HL-60 (cell line): Measurements from ENCODE around the gene SERINC1.
"Not testable (repeated sequence)": the region's sequence is repeated elsewhere in the genome, so short reads cannot be mapped to it uniquely, and the experiment has no call there.

Source experiments
- DNase-seq, 2 experiments: peaks; one replicate each; pipeline ENCODE4 v3.0.0-alpha.2; 2010 to 2020; ENCODE audit warnings: low read depth in 1 of 2, low spot score in 1 of 2
- H3K27ac ChIP-seq: fragments of 250-450 bp; sonication (Bioruptor Pico); replicated peaks from 2 replicates; pipeline ENCODE4 v1.5.1; 2020; ENCODE audit warnings: mild to moderate bottlenecking, moderate library complexity
- H3K27me3 ChIP-seq: fragments of 250-450 bp; sonication (Bioruptor Pico); 2 replicates; pipeline ENCODE4 v1.5.1; 2021; ENCODE audit warnings: mild to moderate bottlenecking, moderate library complexity; ENCODE audit not compliant: insufficient read depth, poor library complexity, severe bottlenecking
- H3K4me3 ChIP-seq: replicated peaks from 2 replicates; pipeline ENCODE4 v1.5.1; 2011; ENCODE audit warnings: mild to moderate bottlenecking, control low read depth, low read length; ENCODE audit not compliant: insufficient read depth
- GABPA ChIP-seq: IDR thresholded peaks from 2 replicates; pipeline ENCODE4 v1.6.1; 2012; ENCODE audit warnings: low read depth
- POLR2AphosphoS5 ChIP-seq: IDR thresholded peaks from 2 replicates; pipeline ENCODE4 v1.6.1; 2012; ENCODE audit warnings: low read depth
- SPI1 ChIP-seq: IDR thresholded peaks from 2 replicates; pipeline ENCODE4 v1.6.1; 2012; ENCODE audit warnings: low read depth, mild to moderate bottlenecking, borderline replicate concordance
- long read RNA-seq: library from polyadenylated mRNA; unstranded; transcript quantifications from one replicate; pipeline ENCODE4 v2.0.0, GENCODE V29; 2020
- TF ChIP-seq, protein P1 (sequence below): IDR thresholded peaks from one replicate; pipeline ENCODE4 v1.5.1; 2011; ENCODE audit warnings: low read length, control low read depth, inconsistent platforms; ENCODE audit not compliant: insufficient read depth
- TF ChIP-seq, protein P2 (sequence below): IDR thresholded peaks from 2 replicates; pipeline ENCODE4 v1.6.1; 2012; ENCODE audit warnings: low read depth; ENCODE audit not compliant: insufficient replicate concordance

The SERINC1 gene
- long read RNA-seq, transcript SERINC1-201 (10 exons, 3,137 nt): major isoform, 244 of 267 reads
- long read RNA-seq, partial matches to known transcripts: 19 of 267 reads
- long read RNA-seq, other reads (novel, unspliced or antisense): 4 of 267 reads

DNA sequence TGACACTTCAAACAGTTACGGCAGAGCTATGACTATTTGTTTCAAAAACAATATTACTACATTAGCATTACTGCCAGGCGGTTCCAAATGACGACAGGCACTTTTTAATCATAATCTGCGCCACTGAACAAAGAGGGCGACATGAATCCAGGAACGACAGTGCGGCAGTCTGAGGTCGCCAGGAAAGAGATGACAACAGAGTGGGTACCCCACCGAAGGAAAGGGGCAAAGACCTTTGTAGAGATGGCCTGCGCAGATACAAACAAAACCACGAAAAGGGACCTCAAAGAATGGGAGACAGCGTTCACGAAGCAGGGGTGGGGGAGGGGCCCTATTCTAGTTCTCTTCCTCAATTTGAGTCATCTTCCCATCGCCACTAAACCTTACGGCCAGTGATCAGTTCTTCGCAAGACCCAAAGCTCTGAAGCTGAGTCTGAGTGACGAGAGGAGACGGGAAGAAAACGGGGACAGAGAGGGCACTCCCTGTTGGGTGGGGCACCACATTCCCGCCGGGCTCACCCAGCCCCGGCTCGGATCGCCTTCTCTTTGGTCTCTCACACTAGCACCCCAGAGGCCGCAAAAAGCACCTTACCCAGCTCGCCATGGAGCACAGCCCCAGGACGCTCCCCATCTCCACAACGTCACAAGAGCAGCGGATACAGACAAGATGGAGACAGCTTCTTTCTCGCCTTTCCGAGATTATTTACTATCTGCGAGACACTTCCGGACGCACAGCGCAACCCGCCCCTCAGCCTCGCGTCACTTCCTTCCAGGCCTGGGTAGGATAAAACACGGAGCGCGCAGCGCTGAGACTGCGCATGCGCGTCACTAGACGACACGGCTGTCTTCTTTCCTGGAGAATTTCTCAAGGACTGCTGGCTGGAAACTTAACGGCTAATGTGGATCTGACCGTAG lies at the start of gene SERINC1:
TSS of gene SERINC1 (minus strand) at position 701 of the 915 bp plus-strand sequence. CDS start at position 631, 70 bp downstream.
- DNase-seq: peak; percentile 88 to 92
- no peaks in the 10 kb centered on the region for H3K27me3 ChIP-seq
- H3K4me3 ChIP-seq: peak within 1 kb of the TSS; percentile 88
- TF ChIP-seq POLR2AphosphoS5: peak; percentile 56; the same call in 1 of the 2 replicates
- TF ChIP-seq, protein P1, sequence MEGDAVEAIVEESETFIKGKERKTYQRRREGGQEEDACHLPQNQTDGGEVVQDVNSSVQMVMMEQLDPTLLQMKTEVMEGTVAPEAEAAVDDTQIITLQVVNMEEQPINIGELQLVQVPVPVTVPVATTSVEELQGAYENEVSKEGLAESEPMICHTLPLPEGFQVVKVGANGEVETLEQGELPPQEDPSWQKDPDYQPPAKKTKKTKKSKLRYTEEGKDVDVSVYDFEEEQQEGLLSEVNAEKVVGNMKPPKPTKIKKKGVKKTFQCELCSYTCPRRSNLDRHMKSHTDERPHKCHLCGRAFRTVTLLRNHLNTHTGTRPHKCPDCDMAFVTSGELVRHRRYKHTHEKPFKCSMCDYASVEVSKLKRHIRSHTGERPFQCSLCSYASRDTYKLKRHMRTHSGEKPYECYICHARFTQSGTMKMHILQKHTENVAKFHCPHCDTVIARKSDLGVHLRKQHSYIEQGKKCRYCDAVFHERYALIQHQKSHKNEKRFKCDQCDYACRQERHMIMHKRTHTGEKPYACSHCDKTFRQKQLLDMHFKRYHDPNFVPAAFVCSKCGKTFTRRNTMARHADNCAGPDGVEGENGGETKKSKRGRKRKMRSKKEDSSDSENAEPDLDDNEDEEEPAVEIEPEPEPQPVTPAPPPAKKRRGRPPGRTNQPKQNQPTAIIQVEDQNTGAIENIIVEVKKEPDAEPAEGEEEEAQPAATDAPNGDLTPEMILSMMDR: no peak
- TF ChIP-seq, protein P2, sequence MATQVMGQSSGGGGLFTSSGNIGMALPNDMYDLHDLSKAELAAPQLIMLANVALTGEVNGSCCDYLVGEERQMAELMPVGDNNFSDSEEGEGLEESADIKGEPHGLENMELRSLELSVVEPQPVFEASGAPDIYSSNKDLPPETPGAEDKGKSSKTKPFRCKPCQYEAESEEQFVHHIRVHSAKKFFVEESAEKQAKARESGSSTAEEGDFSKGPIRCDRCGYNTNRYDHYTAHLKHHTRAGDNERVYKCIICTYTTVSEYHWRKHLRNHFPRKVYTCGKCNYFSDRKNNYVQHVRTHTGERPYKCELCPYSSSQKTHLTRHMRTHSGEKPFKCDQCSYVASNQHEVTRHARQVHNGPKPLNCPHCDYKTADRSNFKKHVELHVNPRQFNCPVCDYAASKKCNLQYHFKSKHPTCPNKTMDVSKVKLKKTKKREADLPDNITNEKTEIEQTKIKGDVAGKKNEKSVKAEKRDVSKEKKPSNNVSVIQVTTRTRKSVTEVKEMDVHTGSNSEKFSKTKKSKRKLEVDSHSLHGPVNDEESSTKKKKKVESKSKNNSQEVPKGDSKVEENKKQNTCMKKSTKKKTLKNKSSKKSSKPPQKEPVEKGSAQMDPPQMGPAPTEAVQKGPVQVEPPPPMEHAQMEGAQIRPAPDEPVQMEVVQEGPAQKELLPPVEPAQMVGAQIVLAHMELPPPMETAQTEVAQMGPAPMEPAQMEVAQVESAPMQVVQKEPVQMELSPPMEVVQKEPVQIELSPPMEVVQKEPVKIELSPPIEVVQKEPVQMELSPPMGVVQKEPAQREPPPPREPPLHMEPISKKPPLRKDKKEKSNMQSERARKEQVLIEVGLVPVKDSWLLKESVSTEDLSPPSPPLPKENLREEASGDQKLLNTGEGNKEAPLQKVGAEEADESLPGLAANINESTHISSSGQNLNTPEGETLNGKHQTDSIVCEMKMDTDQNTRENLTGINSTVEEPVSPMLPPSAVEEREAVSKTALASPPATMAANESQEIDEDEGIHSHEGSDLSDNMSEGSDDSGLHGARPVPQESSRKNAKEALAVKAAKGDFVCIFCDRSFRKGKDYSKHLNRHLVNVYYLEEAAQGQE: peak; percentile 5
- peak; percentile 78 for TF ChIP-seq GABPA
- peak; percentile 74; the same call in 1 of the 2 replicates for TF ChIP-seq SPI1
- peak within 1 kb of the TSS; percentile 96 for H3K27ac ChIP-seq

DNA sequence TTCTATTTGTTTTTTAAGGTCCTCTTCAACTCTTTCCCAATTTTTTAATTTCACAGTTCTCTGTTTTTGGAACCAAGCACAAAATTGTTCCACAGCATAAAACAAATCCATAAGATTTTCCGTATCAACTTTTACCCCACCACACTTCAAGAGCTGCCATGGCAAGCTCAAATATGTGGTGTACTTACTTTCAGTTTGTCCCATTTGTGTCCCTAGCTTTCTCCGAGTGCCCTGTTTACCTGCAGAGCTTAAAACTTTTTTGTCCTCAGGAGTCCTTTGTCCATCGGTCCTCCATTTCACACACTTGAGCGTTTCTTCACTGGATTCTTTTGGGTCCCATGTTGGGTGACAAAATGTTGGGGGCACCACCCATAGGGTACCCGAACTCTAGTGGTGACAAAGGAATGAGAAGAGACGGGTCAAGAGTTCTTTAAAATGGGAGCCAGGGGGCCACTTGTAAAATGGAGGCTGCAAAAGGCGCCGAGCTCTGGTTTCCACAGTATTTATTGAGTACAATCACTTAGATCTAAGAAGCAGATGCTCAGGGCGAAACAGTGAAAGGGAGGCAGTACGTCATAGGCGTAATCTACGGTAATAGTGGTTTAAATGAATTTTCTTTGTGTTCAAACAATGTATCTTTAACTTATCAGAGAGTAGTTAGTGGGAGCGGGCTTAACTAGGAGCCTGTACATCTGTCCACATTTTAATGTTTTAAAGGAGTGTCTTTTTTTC lies 39.8 kb upstream of the SERINC1 start:
- TF ChIP-seq SPI1 (no peak), POLR2AphosphoS5 (no peak)
- Histone ChIP-seq H3K4me3 (no peak overlapping the region), H3K27ac (no peak overlapping the region), H3K27me3 (no peaks in the 10 kb centered on the region)
- no peak for DNase-seq

DNA sequence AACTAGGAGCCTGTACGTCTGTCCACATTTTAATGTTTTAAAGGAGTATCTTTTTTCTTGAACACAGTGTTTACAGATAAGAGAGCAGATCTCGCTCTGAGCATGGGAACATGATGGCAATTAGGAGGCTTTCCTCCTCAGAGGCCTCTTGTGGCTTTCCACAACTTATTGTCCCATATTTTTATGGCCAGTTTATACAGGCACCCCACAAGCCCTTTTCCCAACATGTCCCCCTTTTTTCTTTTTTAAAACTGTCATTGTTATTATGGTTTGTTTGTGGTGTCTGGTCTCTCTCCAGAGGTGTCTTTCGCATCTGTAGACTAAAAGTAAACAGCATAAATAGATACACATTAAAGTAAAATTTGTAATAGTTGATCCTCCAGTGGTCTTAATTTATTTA lies 33.6 kb upstream of the SERINC1 start:
- not testable (repeated sequence) for DNase-seq, H3K27ac ChIP-seq, H3K27me3 ChIP-seq, H3K4me3 ChIP-seq

DNA sequence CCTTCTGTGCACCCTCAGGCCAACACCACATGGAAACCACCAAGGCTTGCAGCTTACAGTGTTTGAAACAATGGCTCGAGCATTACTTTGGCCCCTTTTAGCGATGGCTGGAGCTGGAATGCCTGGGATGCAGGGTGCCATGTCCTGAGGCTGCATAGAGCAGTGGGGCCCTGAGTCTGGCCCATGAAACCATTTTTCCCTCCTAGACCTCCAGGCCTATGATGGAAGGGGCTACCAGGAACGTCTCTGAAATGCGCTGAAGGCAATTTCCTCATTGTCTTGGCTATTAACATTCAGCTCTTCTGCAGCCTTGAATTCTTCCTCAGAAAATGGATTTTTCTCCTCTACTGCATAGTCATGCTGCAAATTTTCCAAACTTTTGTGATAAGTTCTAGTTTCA lies 29.9 kb upstream of the SERINC1 start:
- Histone ChIP-seq H3K27ac (no peak overlapping the region), H3K27me3 (no peaks in the 10 kb centered on the region), H3K4me3 (no peak overlapping the region)
- TF ChIP-seq GABPA (no peak), POLR2AphosphoS5 (no peak), SPI1 (no peak)
- TF ChIP-seq, protein P2: no peak
- TF ChIP-seq, protein P1: no peak
- DNase-seq: no peak
